ENCODE results near the gene KCNK13.
A peak's percentile ranks its signal among the peaks of the same experiment; 100 is the strongest.
"Not testable (repeated sequence)": the region's sequence is repeated elsewhere in the genome, so short reads cannot be mapped to it uniquely, and the experiment has no call there.

Gene KCNK13

GRCh38 chr14:90061685-90062126 lies at the start of gene KCNK13:
Gene KCNK13 (plus strand): TSS chr14:90061994. CDS start chr14:90062206, 212 bp downstream.
- no peak for DNase-seq

- no peak for DNase-seq
Measured at GRCh38 chr14:90017371-90017770, 44.4 kb upstream of the KCNK13 start.

- DNase-seq = no peak
Measured at GRCh38 chr14:90019824-90020523, 41.8 kb upstream of the KCNK13 start.

- no peak for DNase-seq
Measured at GRCh38 chr14:90023176-90023896, 38.5 kb upstream of the KCNK13 start.

- no peak for DNase-seq
Measured at GRCh38 chr14:90024910-90025309, 36.9 kb upstream of the KCNK13 start.

- not testable (repeated sequence) for DNase-seq
Measured at GRCh38 chr14:90026608-90027007, 35.2 kb upstream of the KCNK13 start.

- DNase-seq = no peak
Measured at GRCh38 chr14:90027842-90028241, 34.0 kb upstream of the KCNK13 start.

- DNase-seq = no peak
Measured at GRCh38 chr14:90034156-90034555, 27.6 kb upstream of the KCNK13 start.

GRCh38 chr14:90034835-90035525 lies 26.8 kb upstream of the KCNK13 start:
- no peak for DNase-seq

GRCh38 chr14:90039253-90040010 lies 22.4 kb upstream of the KCNK13 start:
- DNase-seq = no peak

- no peak for DNase-seq
Measured at GRCh38 chr14:90040411-90040810, 21.4 kb upstream of the KCNK13 start.

GRCh38 chr14:90042496-90043252 lies 19.1 kb upstream of the KCNK13 start:
- no peak for DNase-seq

- DNase-seq = no peak
Measured at GRCh38 chr14:90045616-90046015, 16.2 kb upstream of the KCNK13 start.

- DNase-seq = no peak
Measured at GRCh38 chr14:90049390-90049789, 12.4 kb upstream of the KCNK13 start.

- no peak for DNase-seq
Measured at GRCh38 chr14:90050271-90050670, 11.5 kb upstream of the KCNK13 start.

- DNase-seq = no peak
Measured at GRCh38 chr14:90053044-90053443, 8.8 kb upstream of the KCNK13 start.

GRCh38 chr14:90054803-90055202 lies 7.0 kb upstream of the KCNK13 start:
- no peak for DNase-seq

GRCh38 chr14:90056826-90057225 lies 5.0 kb upstream of the KCNK13 start:
- no peak for DNase-seq

GRCh38 chr14:90058876-90059458 lies 2.8 kb upstream of the KCNK13 start:
- no peak for DNase-seq

- DNase-seq = peak; percentile 30
Measured at GRCh38 chr14:90060312-90060964, 1.4 kb upstream of the KCNK13 start.

- no peak for DNase-seq
Measured at GRCh38 chr14:90060965-90061684, 669 bp upstream of the KCNK13 start.
